ENCODE measurements around the gene DNAH7. TPM values are rescaled to one million over a fixed set of nuclear protein-coding genes. Genes with fewer than 3 reads are reported as not detected.

DNAH7 gene
- total and polyA plus RNA-seq, 2 of the 8 experiments (the other 6 are each of a cell fraction or from before 2014, with no cell fraction given): 0.07 to 0.08 TPM

- H2BK120ac ChIP-seq (replicated peaks; ENCODE audit: low read depth, low read length): no peak overlapping the region
- CTCF ChIA-PET (ENCODE audit: partially characterized antibody): interaction anchor here (0.6 to 1.3 kb wide), 3 partner anchors 11 to 31 kb away, joined by 3 to 4 read pairs (median 3); no protein-coding TSS in a partner anchor
- no peak overlapping the region for H2AK5ac ChIP-seq (ENCODE audit: low read depth, low read length)
- H3K23ac ChIP-seq (ENCODE audit: insufficient read length): no peak overlapping the region
- H4K8ac ChIP-seq (ENCODE audit: extremely low read depth, insufficient read depth, low read length): no peak overlapping the region
- no peaks in the 10 kb centered on the region for H3K79me1 ChIP-seq (ENCODE audit: low read depth, low read length)
- H3K36me3 ChIP-seq (ENCODE audit: control insufficient read depth in 2 of 4, insufficient read depth in 4 of 4, low read length in 3 of 4): no peaks in the 10 kb centered on the region
- no peak overlapping the region for H3K56ac ChIP-seq (replicated peaks; ENCODE audit: insufficient read length, low read depth, low read length)
- H3K79me2 ChIP-seq (ENCODE audit: control insufficient read depth in 1 of 2, insufficient read depth in 2 of 2, low read length in 2 of 2): no peaks in the 10 kb centered on the region
- H2BK12ac ChIP-seq (ENCODE audit: low read depth, low read length): no peak overlapping the region
- no peak overlapping the region for H3K4me3 ChIP-seq (ENCODE audit: extremely low read depth in 1 of 4, insufficient read depth in 2 of 4, low read depth in 3 of 4, low read length in 4 of 4)
- H2AFZ ChIP-seq (ENCODE audit: low read length): no peak overlapping the region; the same call in 1 of the 2 replicates
- H2BK20ac ChIP-seq (ENCODE audit: low read length): no peak overlapping the region
- no peaks in the 10 kb centered on the region for H3K9me3 ChIP-seq (ENCODE audit: insufficient read depth in 2 of 2, low read depth in 1 of 2, low read length in 1 of 2)
- H3K4ac ChIP-seq (replicated peaks; ENCODE audit: insufficient read length, low read depth, low read length): no peak overlapping the region
- H3K23me2 ChIP-seq (ENCODE audit: low read depth, low read length): no peaks in the 10 kb centered on the region
- DNase-seq (ENCODE audit: low read depth in 1 of 2, low spot score in 2 of 2) (no peak), FAIRE-seq (no peak)
- no peak overlapping the region for H3K18ac ChIP-seq (ENCODE audit: extremely low read depth, low read length)
- H3K9ac ChIP-seq (replicated peaks in 1 of 4; ENCODE audit: extremely low read depth in 1 of 4, low read depth in 3 of 4, low read length in 3 of 4): no peak overlapping the region
- no peak overlapping the region for H4K91ac ChIP-seq (replicated peaks; ENCODE audit: insufficient read length, low read length)
- no peaks in the 10 kb centered on the region for H3K27me3 ChIP-seq (replicated peaks in 1 of 4; ENCODE audit: control insufficient read depth in 3 of 4, extremely low read depth in 1 of 4, insufficient read depth in 3 of 4, low read length in 3 of 4)
- POLR2A ChIA-PET (ENCODE audit: partially characterized antibody): no interaction called here
- WGBS, 2 experiments (ENCODE audit: extremely low coverage in 1 of 2, insufficient coverage in 1 of 2, insufficient read length in 1 of 2, insufficient replicate concordance in 2 of 2, low coverage in 1 of 2, low lambda C conversion rate in 2 of 2, missing lambda C conversion rate in 1 of 2): 95% methylated on average over 2 of the region's 2 CpGs; no CpG with 5 or more reads in 1 of the 2 experiments
- H3K14ac ChIP-seq (ENCODE audit: insufficient read length): no peak overlapping the region
- no peak overlapping the region for H3K4me2 ChIP-seq (ENCODE audit: insufficient read depth in 1 of 2, low read depth in 2 of 2, low read length in 2 of 2)
- no peaks in the 10 kb centered on the region for H4K20me1 ChIP-seq (replicated peaks in 1 of 2; ENCODE audit: control insufficient read depth in 1 of 2, insufficient read depth in 2 of 2, low read length in 2 of 2)
- H4K5ac ChIP-seq (ENCODE audit: insufficient read length, low read depth, low read length): no peak overlapping the region
- no peak overlapping the region for H2BK5ac ChIP-seq (ENCODE audit: low read depth, low read length)
- H3K4me1 ChIP-seq (replicated peaks in 1 of 4; ENCODE audit: control insufficient read depth in 3 of 4, insufficient read depth in 4 of 4, low read length in 3 of 4): no peaks in the 10 kb centered on the region
- no peak overlapping the region for H2BK15ac ChIP-seq (ENCODE audit: low read length)
- no peak overlapping the region for H3K27ac ChIP-seq (ENCODE audit: low read depth, low read length)
- TF ChIP-seq SIN3A (conservative IDR thresholded peaks at IDR 0.05 in 1 of 2, IDR thresholded peaks at IDR 0.05 in 1 of 2; ENCODE audit: low read depth in 1 of 2, low read length in 2 of 2): no peak
- no peak for TF ChIP-seq RNF2 (IDR thresholded peaks at IDR 0.05; ENCODE audit: borderline replicate concordance, low read depth, low read length, missing control alignments, poor library complexity, severe bottlenecking)
- TF ChIP-seq SIRT6 (IDR thresholded peaks at IDR 0.05; ENCODE audit: low read length): no peak
- no peak for TF ChIP-seq GTF2F1 (IDR thresholded peaks at IDR 0.05; ENCODE audit: borderline replicate concordance, low read depth, low read length)
- no peak for TF ChIP-seq CHD1 (IDR thresholded peaks at IDR 0.05; ENCODE audit: low read depth, low read length)
- TF ChIP-seq SP2 (IDR thresholded peaks at IDR 0.05; ENCODE audit: low read length): no peak
These were observed 164.7 kb downstream of the DNAH7 start for GRCh38 chr2:195903956-195904355.
